ENCODE results near the gene IGSF21. TPM values are rescaled to one million over a fixed set of nuclear protein-coding genes. Genes with fewer than 3 reads are reported as not detected.

The IGSF21 gene
- total RNA-seq, 1 donor from 2014 or later, result 1.3 TPM

GRCh38 chr1:18232052-18232451 lies 124.5 kb downstream of the IGSF21 start:
- Mint-ChIP-seq H3K27ac (ENCODE audit: unreplicated experiment) (no peak overlapping the region), H3K4me1 (ENCODE audit: low read depth, unreplicated experiment) (peaks cover 4% of the 10 kb centered on the region), H3K36me3 (ENCODE audit: unreplicated experiment) (peaks cover 6% of the 10 kb centered on the region), H3K4me3 (ENCODE audit: unreplicated experiment) (no peak overlapping the region), H3K27me3 (ENCODE audit: unreplicated experiment) (peaks cover 6% of the 10 kb centered on the region), H3K9me3 (ENCODE audit: unreplicated experiment) (peaks cover 9% of the 10 kb centered on the region)
- TF ChIP-seq CTCF (IDR thresholded peaks at IDR 0.05; ENCODE audit: partially characterized antibody, unreplicated experiment), result peak; percentile 74
- no peak for DNase-seq

- Mint-ChIP-seq H3K9me3 (ENCODE audit: unreplicated experiment) (peaks cover 10% of the 10 kb centered on the region), H3K27me3 (ENCODE audit: unreplicated experiment) (peaks cover 4% of the 10 kb centered on the region), H3K4me3 (ENCODE audit: unreplicated experiment) (no peak overlapping the region), H3K4me1 (ENCODE audit: low read depth, unreplicated experiment) (peaks cover 13% of the 10 kb centered on the region), H3K27ac (ENCODE audit: unreplicated experiment) (no peak overlapping the region), H3K36me3 (ENCODE audit: unreplicated experiment) (peaks cover 6% of the 10 kb centered on the region)
- DNase-seq, result no peak
- TF ChIP-seq CTCF (IDR thresholded peaks at IDR 0.05; ENCODE audit: partially characterized antibody, unreplicated experiment), result no peak
Measured at GRCh38 chr1:18233176-18233864, 125.7 kb downstream of the IGSF21 start.

GRCh38 chr1:18234790-18235242 lies 127.2 kb downstream of the IGSF21 start:
- TF ChIP-seq CTCF (IDR thresholded peaks at IDR 0.05; ENCODE audit: partially characterized antibody, unreplicated experiment), result peak; percentile 92
- Mint-ChIP-seq H3K36me3 (ENCODE audit: unreplicated experiment) (peaks cover 6% of the 10 kb centered on the region), H3K4me1 (ENCODE audit: low read depth, unreplicated experiment) (peaks cover 17% of the 10 kb centered on the region), H3K27ac (ENCODE audit: unreplicated experiment) (peak overlapping the region; percentile 41), H3K4me3 (ENCODE audit: unreplicated experiment) (no peak overlapping the region), H3K27me3 (ENCODE audit: unreplicated experiment) (peaks cover 4% of the 10 kb centered on the region), H3K9me3 (ENCODE audit: unreplicated experiment) (peaks cover 6% of the 10 kb centered on the region)
- DNase-seq, result peak; percentile 66

- H3K36me3 Mint-ChIP-seq (ENCODE audit: unreplicated experiment), result no peaks in the 10 kb centered on the region
- no peak for TF ChIP-seq CTCF (IDR thresholded peaks at IDR 0.05; ENCODE audit: partially characterized antibody, unreplicated experiment)
- H3K27ac Mint-ChIP-seq (ENCODE audit: unreplicated experiment), result no peak overlapping the region
- no peak for DNase-seq
- H3K4me3 Mint-ChIP-seq (ENCODE audit: unreplicated experiment), result no peak overlapping the region
- peaks cover 21% of the 10 kb centered on the region for H3K4me1 Mint-ChIP-seq (ENCODE audit: low read depth, unreplicated experiment)
- peaks cover 4% of the 10 kb centered on the region for H3K9me3 Mint-ChIP-seq (ENCODE audit: unreplicated experiment)
- H3K27me3 Mint-ChIP-seq (ENCODE audit: unreplicated experiment), result peaks cover 4% of the 10 kb centered on the region
Measured at GRCh38 chr1:18237371-18237770, 129.8 kb downstream of the IGSF21 start.

GRCh38 chr1:18238190-18238589 lies 130.6 kb downstream of the IGSF21 start:
- no peak overlapping the region for H3K4me3 Mint-ChIP-seq (ENCODE audit: unreplicated experiment)
- H3K9me3 Mint-ChIP-seq (ENCODE audit: unreplicated experiment), result peaks cover 4% of the 10 kb centered on the region
- no peak overlapping the region for H3K27ac Mint-ChIP-seq (ENCODE audit: unreplicated experiment)
- TF ChIP-seq CTCF (IDR thresholded peaks at IDR 0.05; ENCODE audit: partially characterized antibody, unreplicated experiment), result no peak
- H3K4me1 Mint-ChIP-seq (ENCODE audit: low read depth, unreplicated experiment), result peaks cover 23% of the 10 kb centered on the region
- H3K36me3 Mint-ChIP-seq (ENCODE audit: unreplicated experiment), result no peaks in the 10 kb centered on the region
- no peak for DNase-seq
- peaks cover 4% of the 10 kb centered on the region for H3K27me3 Mint-ChIP-seq (ENCODE audit: unreplicated experiment)
